Neural crest cell (in vitro differentiated cells): ENCODE results near the gene BPIFB6. TPM values are rescaled to one million over a fixed set of nuclear protein-coding genes. Genes with fewer than 3 reads are reported as not detected.

Experiments used
- DNase-seq: peaks from one replicate; pipeline ENCODE4 v3.0.0; 2021; ENCODE audit warnings: low read depth, mixed read lengths, low spot score
- H3K27ac Mint-ChIP-seq: one replicate; pipeline ENCODE4 v1.8.0; 2021; ENCODE audit warnings: mild to moderate bottlenecking, mixed read lengths; ENCODE audit not compliant: unreplicated experiment
- H3K27me3 Mint-ChIP-seq: 2 replicates; pipeline ENCODE4 v1.8.0; 2021; ENCODE audit warnings: low read depth, mild to moderate bottlenecking, mixed read lengths
- H3K36me3 Mint-ChIP-seq: 2 replicates; pipeline ENCODE4 v1.8.0; 2021; ENCODE audit warnings: low read depth, mild to moderate bottlenecking, mixed read lengths
- H3K4me1 Mint-ChIP-seq: 2 replicates; pipeline ENCODE4 v1.8.0; 2021; ENCODE audit warnings: mixed read lengths
- H3K4me3 Mint-ChIP-seq: one replicate; pipeline ENCODE4 v1.8.0; 2021; ENCODE audit warnings: mild to moderate bottlenecking, mixed read lengths
- H3K9me3 Mint-ChIP-seq: 2 replicates; pipeline ENCODE4 v1.8.0; 2021; ENCODE audit warnings: mixed read lengths
- total RNA-seq: library from RNA; stranded (reverse); gene quantifications from 2 replicates; pipeline ENCODE4 v1.2.1, GENCODE V29; 2021
- TF ChIP-seq, protein P1 (sequence below): fragments of 200-600 bp; sonication (generic); conservative IDR thresholded peaks from 2 replicates; pipeline ENCODE4 v1.5.0; 2021; ENCODE audit warnings: antibody characterized with exemption, mild to moderate bottlenecking

BPIFB6 gene
- total RNA-seq, 1 donor from 2014 or later: not detected

DNA sequence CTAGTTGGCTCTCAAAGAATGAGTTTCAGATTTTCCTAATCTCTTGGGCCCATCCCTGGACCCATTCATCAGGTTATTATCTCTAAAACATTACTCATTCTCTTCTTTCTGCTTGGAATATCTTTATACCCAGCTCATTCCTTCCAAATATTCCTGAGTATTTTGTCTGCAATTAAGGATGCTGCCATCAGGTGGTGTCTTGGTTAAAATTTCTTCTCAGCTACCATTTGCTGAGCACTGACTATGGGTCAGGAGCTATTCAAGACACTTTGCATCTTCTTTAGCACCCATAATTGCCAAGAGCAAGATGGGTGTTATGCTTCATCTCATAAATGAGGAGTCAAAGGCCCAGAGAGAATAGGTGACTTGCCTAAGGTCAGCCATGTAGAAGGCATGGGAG, 35.6 kb upstream of the BPIFB6 start:
- peaks cover 3% of the 10 kb centered on the region for H3K27me3 Mint-ChIP-seq
- H3K4me3 Mint-ChIP-seq: no peak overlapping the region
- no peak overlapping the region for H3K27ac Mint-ChIP-seq
- H3K9me3 Mint-ChIP-seq: peaks cover 17% of the 10 kb centered on the region
- TF ChIP-seq, protein P1, sequence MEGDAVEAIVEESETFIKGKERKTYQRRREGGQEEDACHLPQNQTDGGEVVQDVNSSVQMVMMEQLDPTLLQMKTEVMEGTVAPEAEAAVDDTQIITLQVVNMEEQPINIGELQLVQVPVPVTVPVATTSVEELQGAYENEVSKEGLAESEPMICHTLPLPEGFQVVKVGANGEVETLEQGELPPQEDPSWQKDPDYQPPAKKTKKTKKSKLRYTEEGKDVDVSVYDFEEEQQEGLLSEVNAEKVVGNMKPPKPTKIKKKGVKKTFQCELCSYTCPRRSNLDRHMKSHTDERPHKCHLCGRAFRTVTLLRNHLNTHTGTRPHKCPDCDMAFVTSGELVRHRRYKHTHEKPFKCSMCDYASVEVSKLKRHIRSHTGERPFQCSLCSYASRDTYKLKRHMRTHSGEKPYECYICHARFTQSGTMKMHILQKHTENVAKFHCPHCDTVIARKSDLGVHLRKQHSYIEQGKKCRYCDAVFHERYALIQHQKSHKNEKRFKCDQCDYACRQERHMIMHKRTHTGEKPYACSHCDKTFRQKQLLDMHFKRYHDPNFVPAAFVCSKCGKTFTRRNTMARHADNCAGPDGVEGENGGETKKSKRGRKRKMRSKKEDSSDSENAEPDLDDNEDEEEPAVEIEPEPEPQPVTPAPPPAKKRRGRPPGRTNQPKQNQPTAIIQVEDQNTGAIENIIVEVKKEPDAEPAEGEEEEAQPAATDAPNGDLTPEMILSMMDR: peak; percentile 40
- DNase-seq: no peak
- H3K4me1 Mint-ChIP-seq: no peaks in the 10 kb centered on the region
- peaks cover 5% of the 10 kb centered on the region for H3K36me3 Mint-ChIP-seq

DNA sequence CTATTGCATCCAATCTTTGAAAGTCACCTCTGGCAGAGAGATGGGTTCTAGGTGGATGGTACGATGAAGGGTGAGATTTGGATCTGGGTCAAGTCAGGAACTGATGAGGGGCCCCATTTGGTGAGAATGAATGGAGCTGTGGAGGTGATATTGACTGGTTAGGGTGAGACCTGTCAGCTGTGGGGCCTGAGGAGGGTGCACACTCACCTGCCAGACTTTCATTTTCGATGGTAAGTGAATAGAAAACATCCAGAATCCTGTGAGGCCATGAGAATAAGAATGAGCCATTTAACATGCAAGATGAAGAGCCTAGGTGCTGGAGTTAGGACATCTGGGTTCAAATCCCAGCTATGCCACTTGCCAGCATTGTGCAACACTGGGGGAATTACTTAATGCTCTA, 34.0 kb upstream of the BPIFB6 start:
- DNase-seq: no peak
- peaks cover 3% of the 10 kb centered on the region for H3K27me3 Mint-ChIP-seq
- no peak overlapping the region for H3K27ac Mint-ChIP-seq
- TF ChIP-seq, protein P1: no peak
- no peaks in the 10 kb centered on the region for H3K4me1 Mint-ChIP-seq
- peaks cover 5% of the 10 kb centered on the region for H3K36me3 Mint-ChIP-seq
- H3K4me3 Mint-ChIP-seq: no peak overlapping the region
- H3K9me3 Mint-ChIP-seq: peaks cover 17% of the 10 kb centered on the region

DNA sequence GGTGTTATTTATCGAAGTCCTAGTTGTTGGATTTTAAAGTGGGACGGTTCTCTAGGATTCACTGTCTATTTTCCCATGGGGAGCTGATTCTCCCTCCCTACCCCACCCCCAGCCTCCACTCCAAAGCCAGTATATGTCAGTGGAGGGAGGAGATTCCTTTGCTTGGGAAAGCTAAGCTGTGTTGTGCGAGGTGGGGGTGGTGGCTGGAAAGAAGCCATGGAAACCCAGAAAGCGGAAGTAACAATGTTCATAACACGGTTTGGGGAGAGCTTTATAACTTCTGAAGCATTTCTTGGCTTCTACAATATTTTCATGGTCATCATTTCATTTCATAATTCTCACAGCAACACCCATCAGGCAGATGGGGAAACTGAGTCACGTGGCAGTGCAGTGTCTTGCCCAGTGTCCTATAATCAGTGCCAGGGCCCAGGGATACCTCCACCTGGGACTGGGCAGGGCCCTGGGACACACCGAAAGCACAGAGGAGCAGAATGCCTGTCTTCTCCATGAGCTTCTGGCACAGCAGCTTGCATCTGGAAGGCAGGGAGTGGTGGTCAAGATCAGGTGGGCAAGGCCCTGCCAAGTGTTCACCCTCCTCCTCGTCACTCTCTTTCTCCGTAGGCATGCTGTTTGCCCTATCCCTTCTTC, 31.7 kb upstream of the BPIFB6 start:
- no peak for DNase-seq
- Mint-ChIP-seq H3K36me3 (peaks cover 4% of the 10 kb centered on the region), H3K27me3 (peaks cover 3% of the 10 kb centered on the region), H3K27ac (no peak overlapping the region), H3K4me1 (no peaks in the 10 kb centered on the region), H3K9me3 (peaks cover 17% of the 10 kb centered on the region), H3K4me3 (no peak overlapping the region)
- TF ChIP-seq, protein P1: no peak

DNA sequence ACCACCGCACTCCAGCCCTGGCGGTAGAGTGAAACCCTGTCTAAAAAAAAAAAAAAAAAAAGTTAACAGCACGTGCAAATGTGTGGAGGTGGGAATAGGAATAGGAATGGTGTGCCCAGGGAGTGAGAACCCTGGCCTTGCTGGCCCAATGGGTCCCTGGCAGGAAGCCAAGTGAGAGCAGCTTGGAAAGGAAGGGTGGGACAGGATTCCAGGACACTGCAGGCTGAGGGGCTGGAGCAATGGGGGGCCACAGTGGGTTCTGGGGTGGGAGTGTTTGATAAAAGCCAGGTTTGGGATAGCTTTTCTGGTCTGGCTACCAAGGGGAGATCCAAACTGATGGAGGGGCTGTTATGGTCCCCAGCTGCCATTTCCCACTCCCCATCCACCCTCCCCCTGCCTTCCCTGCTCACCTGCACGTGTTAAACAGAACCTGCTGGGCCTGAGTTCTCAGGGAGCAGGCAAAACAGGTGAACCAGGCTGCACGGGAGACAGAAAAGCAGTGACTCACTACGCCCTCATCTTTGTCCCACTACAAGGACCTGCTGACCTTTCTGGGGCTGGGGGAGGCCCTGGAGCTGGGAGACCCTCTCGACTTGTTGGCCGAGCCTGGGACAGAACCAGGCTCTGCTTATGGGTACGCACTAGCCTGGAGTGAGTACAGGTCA, 30.5 kb upstream of the BPIFB6 start:
- Mint-ChIP-seq H3K4me3 (no peak overlapping the region), H3K27ac (no peak overlapping the region), H3K4me1 (no peaks in the 10 kb centered on the region)

DNA sequence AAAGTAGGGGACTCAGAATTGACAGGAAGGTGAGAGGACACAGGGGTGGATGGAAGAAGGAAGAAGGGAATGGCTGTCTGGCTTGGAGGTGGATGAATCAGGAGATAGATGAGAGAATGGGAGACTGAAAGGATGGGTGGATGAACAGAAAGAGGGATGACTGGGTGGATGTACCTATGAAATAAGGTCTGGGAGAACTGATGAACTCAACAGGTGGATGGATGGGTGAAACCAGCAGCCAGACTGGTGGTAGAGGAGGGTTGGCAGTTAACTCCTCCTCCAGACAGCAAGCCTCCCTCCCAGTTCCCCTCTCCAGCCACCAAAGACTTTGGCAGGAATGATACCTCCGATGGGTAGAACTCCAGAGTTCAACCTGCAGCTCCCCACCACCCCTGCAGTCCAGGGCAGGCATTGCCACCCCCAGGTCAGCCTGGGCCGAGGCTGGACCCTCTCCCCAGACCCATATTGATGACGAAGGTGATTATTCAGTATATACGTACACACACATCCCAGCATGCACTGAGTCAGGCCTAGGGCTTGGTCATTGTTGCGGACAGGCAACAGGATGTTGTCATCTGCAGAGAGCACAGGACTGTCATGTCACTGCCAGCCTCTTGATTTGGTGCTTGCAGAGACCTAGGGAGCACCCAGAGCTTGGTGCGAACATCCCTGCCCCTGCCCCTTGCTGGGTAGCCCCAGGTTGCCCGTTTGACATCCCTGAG, 29.2 kb upstream of the BPIFB6 start:
- peak overlapping the region; percentile 23 for H3K27ac Mint-ChIP-seq
- no peaks in the 10 kb centered on the region for H3K4me1 Mint-ChIP-seq
- H3K36me3 Mint-ChIP-seq: no peaks in the 10 kb centered on the region
- DNase-seq: no peak
- peaks cover 3% of the 10 kb centered on the region for H3K9me3 Mint-ChIP-seq
- no peaks in the 10 kb centered on the region for H3K27me3 Mint-ChIP-seq
- TF ChIP-seq, protein P1: no peak
- no peak overlapping the region for H3K4me3 Mint-ChIP-seq

More for the DNA sequence above, 30.5 kb upstream of the BPIFB6 start:
- TF ChIP-seq, protein P1: no peak
- DNase-seq: no peak
- Mint-ChIP-seq H3K9me3 (peaks cover 13% of the 10 kb centered on the region), H3K36me3 (peaks cover under 1% of the 10 kb centered on the region), H3K27me3 (peaks cover 3% of the 10 kb centered on the region)
